Right lobe of liver (tissue), 6 donors: ENCODE data around the gene MZF1. TPM values are rescaled to one million over a fixed set of nuclear protein-coding genes. Genes with fewer than 3 reads are reported as not detected.
A peak's percentile ranks its signal among the peaks of the same experiment; 100 is the strongest.

ENCODE experiments used
- ATAC-seq, 4 donors: fragments of 200-7000 bp; cut with Tn5 transposase; one replicate each; pipeline ENCODE4 v1.9.1; 2020; ENCODE audit warnings: mild to moderate bottlenecking in 4 of 4, moderate library complexity in 4 of 4
- DNase-seq, 3 donors: peaks; one replicate each; pipeline ENCODE4 v3.0.0-alpha.2; 2020
- H3K27ac ChIP-seq, 3 donors: fragments of 200-600 bp; one replicate each; pipeline ENCODE4 v1.8.0; 2022
- H3K27me3 ChIP-seq, 2 donors: fragments of 200-600 bp; one replicate each; pipeline ENCODE4 v1.8.0; 2022
- H3K36me3 ChIP-seq, 4 donors: fragments of 200-600 bp; sonication (generic) in 1 of 4; one replicate each; pipeline versions ENCODE4 v1.5.1 to v1.8.0; 2017 to 2022; ENCODE audit warnings: control low read depth in 1 of 4
- H3K4me1 ChIP-seq, 4 donors: fragments of 200-600 bp; sonication (generic) in 1 of 4; one replicate each; pipeline versions ENCODE4 v1.5.1 to v1.8.0; 2017 to 2022; ENCODE audit warnings: control low read depth in 1 of 4
- H3K4me3 ChIP-seq, 3 donors: fragments of 200-600 bp; one replicate each; pipeline ENCODE4 v1.8.0; 2022
- H3K9me3 ChIP-seq, 4 donors: fragments of 200-600 bp; sonication (generic) in 1 of 4; one replicate each; pipeline versions ENCODE4 v1.5.1 to v1.8.0; 2017 to 2022; ENCODE audit warnings: control low read depth in 1 of 4
- CTCF ChIP-seq, 4 donors: fragments of 200-600 bp in 3 of 4; fragments of 450-650 bp in 1 of 4; IDR thresholded peaks; one replicate each; pipeline versions ENCODE4 v1.5.1 to v1.8.0; 2016 to 2022; ENCODE audit warnings: antibody characterized with exemption in 4 of 4, mild to moderate bottlenecking in 2 of 4
- POLR2A ChIP-seq: fragments of 450-650 bp; IDR thresholded peaks from one replicate; pipeline ENCODE4 v1.6.1; 2017; ENCODE audit warnings: antibody characterized with exemption, mild to moderate bottlenecking
- WGBS: methylation state at CpG from one replicate; pipeline ENCODE4 v1.1.6; 2018; ENCODE audit warnings: low coverage, low lambda C conversion rate; ENCODE audit not compliant: insufficient coverage; ENCODE audit errors: missing lambda C conversion rate; 5-methylcytosine and 5-hydroxymethylcytosine counted together
- intact Hi-C, 2 donors: fragments of 100-400 bp; cut with DNase I; formaldehyde crosslinking; loops; one replicate each; pipeline versions ENCODE4 v1.11.2 to v1.14.1; 2022
- total RNA-seq, 6 experiments: library from RNA; depleted of rRNA in 2 of 6; stranded (reverse); fragments of >200 nt in 2 of 6; fragmentation: NEBNext Ultra II Directional in 3 of 6; extraction: Animal tissue kit (Norgen Biotek cat#: 25700) in 3 of 6; gene quantifications; one replicate each; pipeline versions ENCODE4 v1.1.0 to v1.2.4, GENCODE V29; 2016 to 2023
- donor health status: DM: no; HTN: yes; CAD: no.
- donor health status: DM: no; HTN: no; CAD: no.
- donor health status: DM: no; HTN: no; CAD: no.
- donor health status: DM: no; HTN: yes; CAD: no.
- donor health status: DM: no; HTN: yes; CAD: no.

MZF1 gene
- total RNA-seq, 6 experiments from 2014 or later = 8.2 to 19.9 (median 14.1) TPM

GRCh38 chr19:58529405-58529804 lies 43.7 kb downstream of the MZF1 start:
- Histone ChIP-seq H3K36me3 (no peaks in the 10 kb centered on the region), H3K4me3 (no peak overlapping the region), H3K9me3 (no peaks in the 10 kb centered on the region), H3K4me1 (no peaks in the 10 kb centered on the region), H3K27me3 (no peaks in the 10 kb centered on the region), H3K27ac (no peak overlapping the region)
- DNase-seq (no peak), ATAC-seq (no peak)
- intact Hi-C loops = no loop called here
- WGBS = 42% methylated on average over 3 of the region's 3 CpGs
- TF ChIP-seq POLR2A = no peak

GRCh38 chr19:58522709-58523108 lies 50.4 kb downstream of the MZF1 start:
- Histone ChIP-seq H3K27me3 (no peaks in the 10 kb centered on the region), H3K4me3 (no peak overlapping the region), H3K9me3 (no peaks in the 10 kb centered on the region), H3K27ac (no peak overlapping the region), H3K4me1 (peaks cover 0 to 18% (median 8%) of the 10 kb centered on the region in 4 donors), H3K36me3 (no peaks in the 10 kb centered on the region)
- DNase-seq (no peak), ATAC-seq (no peak)
- 92% methylated on average over 3 of the region's 3 CpGs for WGBS
- TF ChIP-seq POLR2A = no peak
- no peak for TF ChIP-seq CTCF (IDR thresholded peaks at IDR 0.05)
- intact Hi-C loops = no loop called here

- Histone ChIP-seq H3K4me1 (peaks cover 0 to 18% (median 8%) of the 10 kb centered on the region in 4 donors), H3K27me3 (no peaks in the 10 kb centered on the region)
- 69% methylated on average over 4 of the region's 4 CpGs for WGBS
Measured at GRCh38 chr19:58521651-58522050, 51.5 kb downstream of the MZF1 start.

GRCh38 chr19:58520257-58520599 lies 52.9 kb downstream of the MZF1 start:
- H3K36me3 ChIP-seq = peaks cover 0 to 8% (median 4%) of the 10 kb centered on the region in 4 donors
- no peaks in the 10 kb centered on the region for H3K9me3 ChIP-seq
- H3K27me3 ChIP-seq = no peaks in the 10 kb centered on the region
- DNase-seq (no peak), ATAC-seq (no peak)
- peak overlapping the region; percentile 76 to 91 (median 82) for H3K27ac ChIP-seq
- peak overlapping the region; percentile 68 to 94 (median 84) for H3K4me3 ChIP-seq
- intact Hi-C loops = no loop called here
- no peak for TF ChIP-seq CTCF (IDR thresholded peaks at IDR 0.05)
- no peak for TF ChIP-seq POLR2A
- 8% methylated on average over 5 of the region's 7 CpGs for WGBS
- peaks cover 0 to 18% (median 8%) of the 10 kb centered on the region in 4 donors for H3K4me1 ChIP-seq

More at GRCh38 chr19:58521651-58522050, 51.5 kb downstream of the MZF1 start:
- Histone ChIP-seq H3K9me3 (no peaks in the 10 kb centered on the region), H3K36me3 (peaks cover 0 to 6% (median 3%) of the 10 kb centered on the region in 4 donors), H3K4me3 (no peak overlapping the region), H3K27ac (no peak overlapping the region)
- DNase-seq (no peak), ATAC-seq (no peak)
- intact Hi-C loops = no loop called here
- no peak for TF ChIP-seq CTCF (IDR thresholded peaks at IDR 0.05)
- no peak for TF ChIP-seq POLR2A

GRCh38 chr19:58519355-58520256 lies 53.5 kb downstream of the MZF1 start, which contains the start of gene ZBTB45:
ZBTB45 (minus strand) TSS chr19:58519810; CDS start chr19:58517673, 2,137 bp downstream.
- Histone ChIP-seq H3K27me3 (no peaks in the 10 kb centered on the region), H3K4me1 (peaks cover 0 to 23% (median 8%) of the 10 kb centered on the region in 4 donors), H3K36me3 (peaks cover 0 to 8% (median 4%) of the 10 kb centered on the region in 4 donors), H3K9me3 (no peaks in the 10 kb centered on the region), H3K4me3 (peak within 1 kb of the TSS; percentile 68 to 94 (median 84)), H3K27ac (peak within 1 kb of the TSS; percentile 76 to 91 (median 82))
- under 1% methylated on average over 45 of the region's 87 CpGs for WGBS
- peak; percentile 83 to 88 (median 86) for ATAC-seq
- intact Hi-C loops = no loop called here
- peak; percentile 90 to 93 (median 92) for DNase-seq
- TF ChIP-seq POLR2A (peak; percentile 55), CTCF (IDR thresholded peaks at IDR 0.05) (peak; percentile 61 to 92 (median 70))
